ENCODE results near the gene SNX8.

SNX8 gene

GRCh38 chr7:2260820-2261219 lies 53.4 kb downstream of the SNX8 start:
- DNase-seq (ENCODE audit: low read depth) = no peak

- no peak for DNase-seq (ENCODE audit: low read depth)
Observed at GRCh38 chr7:2259480-2259879, 54.8 kb downstream of the SNX8 start.

- no peak for DNase-seq (ENCODE audit: low read depth)
Observed at GRCh38 chr7:2258661-2259365, 55.4 kb downstream of the SNX8 start.

- DNase-seq (ENCODE audit: low read depth) = no peak
Observed at GRCh38 chr7:2257651-2258050, 56.6 kb downstream of the SNX8 start.

GRCh38 chr7:2257046-2257551 lies 57.1 kb downstream of the SNX8 start:
- no peak for DNase-seq (ENCODE audit: low read depth)

- no peak for DNase-seq (ENCODE audit: low read depth)
Observed at GRCh38 chr7:2256306-2257045, 57.8 kb downstream of the SNX8 start.

GRCh38 chr7:2255145-2256139 lies 58.8 kb downstream of the SNX8 start:
- DNase-seq (ENCODE audit: low read depth) = no peak

- DNase-seq (ENCODE audit: low read depth) = no peak
Observed at GRCh38 chr7:2254429-2255144, 59.7 kb downstream of the SNX8 start.

GRCh38 chr7:2253525-2254244 lies 60.6 kb downstream of the SNX8 start:
- DNase-seq (ENCODE audit: low read depth) = no peak

- DNase-seq (ENCODE audit: low read depth) = no peak
Observed at GRCh38 chr7:2253021-2253420, 61.2 kb downstream of the SNX8 start.

GRCh38 chr7:2251841-2252771 lies 62.1 kb downstream of the SNX8 start:
- no peak for DNase-seq (ENCODE audit: low read depth)

- no peak for DNase-seq (ENCODE audit: low read depth)
Observed at GRCh38 chr7:2251381-2251780, 62.9 kb downstream of the SNX8 start.

- DNase-seq (ENCODE audit: low read depth) = no peak
Observed at GRCh38 chr7:2249744-2250323, 64.4 kb downstream of the SNX8 start.

- no peak for DNase-seq (ENCODE audit: low read depth)
Observed at GRCh38 chr7:2248984-2249694, 65.1 kb downstream of the SNX8 start.

- DNase-seq (ENCODE audit: low read depth) = no peak
Observed at GRCh38 chr7:2247141-2247995, 66.9 kb downstream of the SNX8 start.

- DNase-seq (ENCODE audit: low read depth) = no peak
Observed at GRCh38 chr7:2245883-2246675, 68.2 kb downstream of the SNX8 start.

GRCh38 chr7:2244404-2244995 lies 69.7 kb downstream of the SNX8 start:
- no peak for DNase-seq (ENCODE audit: low read depth)
